EL (cell line): ENCODE results near the gene PCDHB7.
"Not testable (repeated sequence)": the region's sequence is repeated elsewhere in the genome, so short reads cannot be mapped to it uniquely, and the experiment has no call there.

ENCODE experiments used
- DNase-seq: peaks from one replicate; pipeline ENCODE4 v3.0.0-alpha.2; 2016

Gene PCDHB7

GRCh38 chr5:141182248-141182647, 9.8 kb downstream of the PCDHB7 start, which contains the start of gene PCDHB16:
PCDHB16 (plus strand) TSS chr5:141182387; CDS start chr5:141182560, 173 bp downstream.
- DNase-seq, result peak; percentile 38

GRCh38 chr5:141184117-141184855, 11.8 kb downstream of the PCDHB7 start:
- not testable (repeated sequence) for DNase-seq

- DNase-seq, result peak; percentile 52
Measured at GRCh38 chr5:141186897-141187512, 14.6 kb downstream of the PCDHB7 start, which contains the start of gene PCDHB9. PCDHB9 (plus strand) TSS chr5:141187161; CDS start chr5:141187319, 158 bp downstream.

GRCh38 chr5:141188682-141189081, 16.2 kb downstream of the PCDHB7 start:
- DNase-seq, result not testable (repeated sequence)

DNA sequence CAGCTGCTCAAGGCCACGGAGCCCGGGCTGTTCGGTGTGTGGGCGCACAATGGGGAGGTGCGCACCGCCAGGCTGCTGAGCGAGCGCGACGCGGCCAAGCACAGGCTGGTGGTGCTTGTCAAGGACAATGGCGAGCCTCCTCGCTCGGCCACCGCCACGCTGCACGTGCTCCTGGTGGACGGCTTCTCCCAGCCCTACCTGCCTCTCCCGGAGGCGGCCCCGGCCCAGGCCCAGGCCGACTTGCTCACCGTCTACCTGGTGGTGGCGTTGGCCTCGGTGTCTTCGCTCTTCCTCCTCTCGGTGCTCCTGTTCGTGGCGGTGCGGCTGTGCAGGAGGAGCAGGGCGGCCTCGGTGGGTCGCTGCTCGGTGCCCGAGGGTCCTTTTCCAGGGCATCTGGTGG, 16.7 kb downstream of the PCDHB7 start:
- DNase-seq, result not testable (repeated sequence)

DNA sequence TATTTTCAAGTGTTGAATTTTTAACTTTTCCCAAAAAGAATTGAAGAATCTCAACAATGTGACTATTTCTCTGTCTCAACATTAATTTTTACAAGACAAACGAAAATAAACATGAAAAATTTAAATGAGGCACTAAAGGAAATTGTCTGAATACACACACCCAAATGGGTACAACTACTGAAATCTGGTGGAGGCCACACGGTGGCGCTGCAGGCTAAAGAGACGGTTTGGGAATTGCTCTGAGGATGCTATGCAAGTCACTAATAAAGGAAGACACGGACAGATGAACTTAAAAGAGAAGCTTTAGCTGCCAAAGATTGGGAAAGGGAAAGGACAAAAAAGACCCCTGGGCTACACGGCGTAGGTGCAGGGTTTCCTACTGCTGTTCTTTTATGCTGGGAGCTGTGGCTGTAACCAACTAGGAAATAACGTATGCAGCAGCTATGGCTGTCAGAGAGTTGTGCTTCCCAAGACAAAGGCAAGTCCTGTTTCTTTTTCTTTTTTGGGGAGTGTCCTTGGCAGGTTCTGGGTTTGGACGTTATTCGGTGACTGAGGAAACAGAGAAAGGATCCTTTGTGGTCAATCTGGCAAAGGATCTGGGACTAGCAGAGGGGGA, 19.8 kb downstream of the PCDHB7 start, which contains the start of gene PCDHB10:
Gene PCDHB10 (plus strand): TSS at position 244 of the 616 bp plus-strand sequence. CDS start 200 bp downstream, at position 444.
- peak; percentile 38 for DNase-seq

DNA sequence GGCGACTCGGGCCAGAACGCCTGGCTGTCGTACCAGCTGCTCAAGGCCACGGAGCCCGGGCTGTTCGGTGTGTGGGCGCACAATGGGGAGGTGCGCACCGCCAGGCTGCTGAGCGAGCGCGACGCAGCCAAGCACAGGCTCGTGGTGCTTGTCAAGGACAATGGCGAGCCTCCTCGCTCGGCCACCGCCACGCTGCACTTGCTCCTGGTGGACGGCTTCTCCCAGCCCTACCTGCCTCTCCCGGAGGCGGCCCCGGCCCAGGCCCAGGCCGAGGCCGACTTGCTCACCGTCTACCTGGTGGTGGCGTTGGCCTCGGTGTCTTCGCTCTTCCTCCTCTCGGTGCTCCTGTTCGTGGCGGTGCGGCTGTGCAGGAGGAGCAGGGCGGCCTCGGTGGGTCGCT, 21.9 kb downstream of the PCDHB7 start:
- not testable (repeated sequence) for DNase-seq

- DNase-seq, result no peak
Measured at GRCh38 chr5:141196363-141196762, 23.9 kb downstream of the PCDHB7 start.

DNA sequence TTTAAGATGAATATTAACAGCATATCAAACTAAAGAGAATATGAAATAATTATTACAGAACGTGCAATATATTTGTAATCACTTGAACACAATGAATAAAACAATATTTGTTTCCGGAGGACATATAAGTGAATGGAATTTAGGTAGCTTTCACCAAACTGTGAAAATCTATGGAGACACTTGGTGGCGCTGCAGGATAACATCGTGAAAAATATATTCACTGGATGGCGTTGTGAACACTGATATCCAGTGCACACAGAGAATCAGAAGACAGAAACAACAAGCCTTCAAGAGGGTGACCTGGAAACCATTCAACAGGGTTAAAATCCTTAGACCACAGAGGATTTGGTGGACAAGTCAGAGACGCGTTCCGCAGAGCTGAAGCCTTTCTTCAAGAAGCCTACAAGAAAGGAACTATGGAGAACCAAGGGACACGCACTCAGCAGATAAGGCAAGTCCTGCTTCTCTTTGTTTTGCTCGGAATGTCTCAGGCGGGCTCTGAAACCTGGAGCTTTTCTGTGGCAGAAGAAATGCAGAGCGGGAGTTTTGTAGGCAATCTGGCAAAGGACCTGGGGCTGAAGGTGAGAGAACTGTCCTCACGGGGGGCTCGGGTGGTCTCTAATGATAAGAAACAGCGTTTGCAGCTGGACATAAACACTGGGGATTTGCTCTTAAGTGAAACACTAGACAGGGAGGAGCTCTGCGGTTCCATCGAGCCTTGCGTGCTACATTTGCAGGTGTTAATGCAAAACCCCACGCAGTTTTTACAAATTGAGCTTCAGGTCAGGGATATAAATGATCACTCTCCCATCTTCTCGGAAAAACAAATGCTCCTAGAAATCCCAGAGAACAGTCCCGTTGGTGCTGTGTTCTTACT, 27.2 kb downstream of the PCDHB7 start, which contains the start of gene PCDHB11:
Gene PCDHB11 (plus strand): TSS at position 269 of the 877 bp plus-strand sequence. CDS start 148 bp downstream, at position 417.
- peak; percentile 3 for DNase-seq

GRCh38 chr5:141201126-141201525, 28.7 kb downstream of the PCDHB7 start:
- not testable (repeated sequence) for DNase-seq

DNA sequence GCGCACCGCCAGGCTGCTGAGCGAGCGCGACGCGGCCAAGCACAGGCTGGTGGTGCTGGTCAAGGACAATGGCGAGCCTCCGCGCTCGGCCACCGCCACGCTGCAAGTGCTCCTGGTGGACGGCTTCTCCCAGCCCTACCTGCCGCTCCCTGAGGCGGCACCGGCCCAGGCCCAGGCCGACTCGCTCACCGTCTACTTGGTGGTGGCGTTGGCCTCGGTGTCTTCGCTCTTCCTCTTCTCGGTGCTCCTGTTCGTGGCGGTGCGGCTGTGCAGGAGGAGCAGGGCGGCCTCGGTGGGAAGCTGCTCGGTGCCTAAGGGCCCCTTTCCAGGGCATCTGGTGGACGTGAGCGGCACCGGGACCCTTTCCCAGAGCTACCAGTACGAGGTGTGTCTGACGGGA, 29.2 kb downstream of the PCDHB7 start:
- DNase-seq, result not testable (repeated sequence)

- DNase-seq, result peak; percentile 21
Measured at GRCh38 chr5:141208478-141208877, 36.0 kb downstream of the PCDHB7 start, which contains the start of gene PCDHB12. PCDHB12 (plus strand) TSS chr5:141208719; CDS start chr5:141208908, 189 bp downstream.

DNA sequence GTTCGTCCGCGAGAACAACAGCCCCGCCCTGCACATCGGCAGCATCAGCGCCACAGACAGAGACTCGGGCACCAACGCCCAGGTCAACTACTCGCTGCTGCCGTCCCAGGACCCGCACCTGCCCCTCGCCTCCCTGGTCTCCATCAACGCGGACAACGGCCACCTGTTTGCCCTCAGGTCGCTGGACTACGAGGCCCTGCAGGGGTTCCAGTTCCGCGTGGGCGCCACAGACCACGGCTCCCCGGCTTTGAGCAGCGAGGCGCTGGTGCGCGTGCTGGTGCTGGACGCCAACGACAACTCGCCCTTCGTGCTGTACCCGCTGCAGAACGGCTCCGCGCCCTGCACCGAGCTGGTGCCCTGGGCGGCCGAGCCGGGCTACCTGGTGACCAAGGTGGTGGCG, 37.8 kb downstream of the PCDHB7 start:
- DNase-seq, result not testable (repeated sequence)

- DNase-seq, result not testable (repeated sequence)
Measured at GRCh38 chr5:141210849-141211248, 38.4 kb downstream of the PCDHB7 start.

GRCh38 chr5:141213656-141214339, 41.4 kb downstream of the PCDHB7 start, which contains the start of gene PCDHB13:
PCDHB13 (plus strand) TSS chr5:141213919; CDS start chr5:141214124, 205 bp downstream.
- peak; percentile 64 for DNase-seq

- DNase-seq, result not testable (repeated sequence)
Measured at GRCh38 chr5:141214583-141214982, 42.1 kb downstream of the PCDHB7 start.

GRCh38 chr5:141215504-141215903, 43.1 kb downstream of the PCDHB7 start:
- DNase-seq, result not testable (repeated sequence)

- DNase-seq, result not testable (repeated sequence)
Measured at GRCh38 chr5:141216035-141216434, 43.6 kb downstream of the PCDHB7 start.

DNA sequence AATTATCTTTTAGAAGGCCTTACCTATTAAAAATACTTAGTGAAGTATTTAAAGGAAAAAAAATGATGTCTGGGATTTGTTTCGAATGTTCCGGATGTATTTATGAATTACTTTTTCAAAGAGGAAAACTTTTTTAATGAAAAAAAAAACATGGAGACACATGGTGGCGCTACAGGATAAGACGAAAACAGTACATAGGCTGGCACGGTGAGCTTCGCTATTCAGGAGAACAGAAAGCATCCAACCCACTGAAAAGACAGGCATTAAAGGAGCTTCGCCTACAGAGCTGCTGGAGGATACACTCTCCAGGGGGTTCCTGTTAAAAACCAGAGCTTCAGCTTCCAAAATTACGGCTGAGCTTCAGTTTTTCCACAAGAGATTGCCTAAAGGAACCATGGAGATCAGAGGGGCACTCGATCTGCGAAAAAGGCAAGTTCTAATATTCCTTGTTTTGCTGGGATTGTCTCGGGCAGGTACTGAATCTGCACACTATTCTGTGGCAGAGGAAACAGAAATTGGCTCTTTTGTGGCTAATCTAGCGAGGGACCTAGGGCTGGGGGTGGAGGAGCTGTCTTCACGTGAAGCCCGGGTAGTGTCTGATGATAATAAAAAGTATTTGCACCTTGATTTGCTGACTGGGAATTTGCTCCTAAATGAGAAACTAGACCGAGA, 50.8 kb downstream of the PCDHB7 start, which contains the start of gene PCDHB14:
Gene PCDHB14 (plus strand): TSS at position 232 of the 672 bp plus-strand sequence. CDS start 163 bp downstream, at position 395.
- peak; percentile 60 for DNase-seq

DNA sequence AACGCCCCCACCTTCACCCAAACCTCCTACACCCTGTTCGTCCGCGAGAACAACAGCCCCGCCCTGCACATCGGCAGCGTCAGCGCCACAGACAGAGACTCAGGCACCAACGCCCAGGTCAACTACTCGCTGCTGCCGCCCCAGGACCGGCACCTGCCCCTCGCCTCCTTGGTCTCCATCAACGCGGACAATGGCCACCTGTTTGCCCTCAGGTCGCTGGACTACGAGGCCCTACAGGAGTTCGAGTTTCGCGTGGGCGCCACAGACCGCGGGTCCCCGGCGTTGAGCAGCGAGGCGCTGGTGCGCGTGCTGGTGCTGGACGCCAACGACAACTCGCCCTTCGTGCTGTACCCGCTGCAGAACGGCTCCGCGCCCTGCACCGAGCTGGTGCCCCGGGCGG, 52.4 kb downstream of the PCDHB7 start:
- not testable (repeated sequence) for DNase-seq

GRCh38 chr5:141225421-141225820, 53.0 kb downstream of the PCDHB7 start:
- DNase-seq, result not testable (repeated sequence)
